ENCODE measurements around the gene TPM2.

DNA sequence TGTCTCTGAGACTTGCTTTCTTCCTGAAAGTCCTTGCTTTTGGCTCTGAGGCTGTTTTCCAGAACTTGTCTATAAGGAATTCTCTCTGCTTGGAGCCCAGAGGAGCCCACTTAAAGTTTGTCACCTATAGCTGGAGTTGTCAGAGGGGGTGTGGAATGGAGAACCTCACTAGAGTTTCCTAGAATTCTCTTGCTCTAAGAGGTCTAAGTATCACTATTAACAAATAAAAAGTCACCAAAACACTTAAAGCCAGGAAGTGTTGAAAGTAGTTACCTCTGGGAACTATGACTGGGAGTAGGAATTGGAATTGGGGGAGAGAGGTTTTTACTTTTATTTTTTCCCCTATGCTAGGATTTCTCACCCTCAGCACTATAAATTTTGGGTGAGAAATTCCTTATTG lies 54.0 kb downstream of the TPM2 start:
- TF ChIP-seq POLR2A (IDR thresholded peaks at IDR 0.05) (no peak), CTCF (IDR thresholded peaks at IDR 0.05) (no peak), POLR2AphosphoS5 (IDR thresholded peaks at IDR 0.05) (no peak)

Data from stomach (tissue), 4 donors.